IMR-90 (cell line): ENCODE measurements around the gene PYGB. TPM values are rescaled to one million over a fixed set of nuclear protein-coding genes. Genes with fewer than 3 reads are reported as not detected.

Experiments used
- ATAC-seq: fragments of 200-7000 bp; cut with Tn5 transposase; 2 replicates; pipeline ENCODE4 v1.9.1; 2020; ENCODE audit warnings: low read depth, mild to moderate bottlenecking, moderate library complexity
- BruUV-seq: library from RNA; stranded (reverse); fragments of 400-500 nt; replicated peaks from 2 replicates; lab custom pipeline; 2021; lab: Mats Ljungman, UMichigan
- CTCF ChIA-PET: fragments of 300-600 bp; formaldehyde crosslinking; extraction: SDS; loops from one replicate; lab custom pipeline; 2021; ENCODE audit warnings: antibody characterized with exemption; lab: Yijun Ruan, JAX
- POLR2A ChIA-PET: fragments of 300-600 bp; sonication (Branson Sonifier 250); formaldehyde crosslinking; loops from one replicate; lab custom pipeline; 2022; ENCODE audit warnings: antibody characterized with exemption; ENCODE audit not compliant: unreplicated experiment; lab: Charles Lee
- DNase-seq: peaks from one replicate; pipeline ENCODE4 v3.0.0; 2013
- H2AFZ ChIP-seq: replicated peaks from 2 replicates; pipeline ENCODE3; 2013; ENCODE audit warnings: low read length, mild to moderate bottlenecking; ENCODE audit not compliant: poor library complexity
- H2AK5ac ChIP-seq: 2 replicates; pipeline ENCODE4 v1.6.1; 2013; ENCODE audit warnings: low read depth, low read length, inconsistent platforms
- H2AK9ac ChIP-seq: replicated peaks from 2 replicates; pipeline ENCODE3; 2013; ENCODE audit warnings: mild to moderate bottlenecking, low read depth, low read length, moderate library complexity; ENCODE audit not compliant: poor library complexity
- H2BK120ac ChIP-seq: 2 replicates; pipeline ENCODE4 v1.6.1; 2013; ENCODE audit warnings: low read depth, low read length, inconsistent platforms
- H2BK15ac ChIP-seq: 3 replicates; pipeline ENCODE4 v1.6.1; 2013; ENCODE audit warnings: low read depth, low read length, inconsistent platforms
- H2BK20ac ChIP-seq: 2 replicates; pipeline ENCODE4 v1.6.1; 2013; ENCODE audit warnings: low read depth, mild to moderate bottlenecking, inconsistent platforms, low read length, moderate library complexity
- H2BK5ac ChIP-seq: 2 replicates; pipeline ENCODE4 v1.6.1; 2013; ENCODE audit warnings: mild to moderate bottlenecking, low read depth, low read length, inconsistent platforms; ENCODE audit not compliant: poor library complexity, severe bottlenecking
- H3K14ac ChIP-seq: replicated peaks from 2 replicates; pipeline ENCODE4 v1.6.1; 2013; ENCODE audit warnings: low read depth, low read length, inconsistent platforms
- H3K18ac ChIP-seq: 2 replicates; pipeline ENCODE4 v1.6.1; 2013; ENCODE audit warnings: low read depth, low read length, control low read depth
- H3K23ac ChIP-seq: 2 replicates; pipeline ENCODE4 v1.6.1; 2013; ENCODE audit warnings: low read depth, low read length, inconsistent platforms
- H3K27ac ChIP-seq: 2 replicates; pipeline ENCODE4 v1.5.1; 2013; ENCODE audit warnings: mild to moderate bottlenecking, control low read depth, low read length; ENCODE audit not compliant: insufficient read depth
- H3K27me3 ChIP-seq: 2 replicates; pipeline ENCODE4 v1.6.1; 2013; ENCODE audit warnings: low read length; ENCODE audit not compliant: control insufficient read depth, insufficient read depth
- H3K36me3 ChIP-seq: 2 replicates; pipeline ENCODE4 v1.6.1; 2013; ENCODE audit warnings: low read length, mixed read lengths; ENCODE audit not compliant: control insufficient read depth, insufficient read depth
- H3K4ac ChIP-seq: 2 replicates; pipeline ENCODE4 v1.6.1; 2013; ENCODE audit warnings: low read depth, low read length, inconsistent platforms
- H3K4me1 ChIP-seq: 2 replicates; pipeline ENCODE4 v1.6.1; 2013; ENCODE audit warnings: low read length, mixed read lengths; ENCODE audit not compliant: control insufficient read depth, insufficient read depth
- H3K4me2 ChIP-seq: 2 replicates; pipeline ENCODE4 v1.6.1; 2013; ENCODE audit warnings: low read depth, mild to moderate bottlenecking, control low read depth, low read length, moderate library complexity
- H3K4me3 ChIP-seq: 2 replicates; pipeline ENCODE4 v1.5.1; 2013; ENCODE audit warnings: low read depth, mild to moderate bottlenecking, control low read depth, low read length, moderate library complexity; ENCODE audit not compliant: insufficient read depth
- H3K56ac ChIP-seq: 2 replicates; pipeline ENCODE4 v1.6.1; 2013; ENCODE audit warnings: low read length, inconsistent platforms; ENCODE audit not compliant: insufficient read depth; ENCODE audit errors: extremely low read depth
- H3K79me1 ChIP-seq, 2 experiments: 2 replicates each; pipeline ENCODE4 v1.6.1; 2013; ENCODE audit warnings: low read length in 2 of 2, inconsistent platforms in 1 of 2, low read depth in 1 of 2
- H3K9ac ChIP-seq: 2 replicates; pipeline ENCODE4 v1.6.1; 2013; ENCODE audit warnings: low read depth, low read length, control low read depth
- H3K9me1 ChIP-seq: 2 replicates; pipeline ENCODE4 v1.6.1; 2013; ENCODE audit warnings: low read length, inconsistent platforms; ENCODE audit not compliant: insufficient read depth
- H3K9me3 ChIP-seq: 2 replicates; pipeline ENCODE4 v1.6.1; 2013; ENCODE audit warnings: low read length; ENCODE audit not compliant: control insufficient read depth, insufficient read depth
- H4K20me1 ChIP-seq: 2 replicates; pipeline ENCODE4 v1.6.1; 2013; ENCODE audit warnings: low read length, inconsistent platforms; ENCODE audit not compliant: insufficient read depth
- H4K5ac ChIP-seq: 2 replicates; pipeline ENCODE4 v1.6.1; 2013; ENCODE audit warnings: mild to moderate bottlenecking, low read depth, low read length, control low read depth
- H4K8ac ChIP-seq, 2 experiments: 2 replicates each; pipeline ENCODE4 v1.6.1; 2013; ENCODE audit warnings: low read depth in 2 of 2, low read length in 2 of 2, control low read depth in 1 of 2, inconsistent platforms in 1 of 2
- H4K91ac ChIP-seq: 2 replicates; pipeline ENCODE4 v1.6.1; 2013; ENCODE audit warnings: low read depth, low read length, inconsistent platforms; ENCODE audit not compliant: insufficient read depth
- CHD1 ChIP-seq: IDR thresholded peaks from 2 replicates; pipeline ENCODE4 v1.6.1; 2012; ENCODE audit warnings: low read depth, low read length, improper control_type of control experiment
- FOS ChIP-seq: fragments of 150-350 bp; IDR thresholded peaks from 2 replicates; pipeline ENCODE4 v1.6.1; 2016; ENCODE audit warnings: low read depth, low read length
- RFX5 ChIP-seq: IDR thresholded peaks from 2 replicates; pipeline ENCODE4 v1.8.0; 2012; ENCODE audit warnings: low read depth, mild to moderate bottlenecking, low read length, moderate library complexity
- SMC3 ChIP-seq: fragments of 150-350 bp; IDR thresholded peaks from 2 replicates; pipeline ENCODE4 v1.6.1; 2016; ENCODE audit warnings: low read depth, mild to moderate bottlenecking, antibody characterized with exemption, low read length, moderate library complexity
- WGBS, 2 experiments: methylation state at CpG; one replicate each; pipeline versions ENCODE4 v1.1.5 to v1.1.7; 2013; ENCODE audit warnings: missing lambda C conversion rate in 2 of 2; ENCODE audit not compliant: insufficient read length in 1 of 2; ENCODE audit errors: extremely low coverage in 2 of 2; 5-methylcytosine and 5-hydroxymethylcytosine counted together
- dilution Hi-C: fragments of 300-500 bp; cut with HindIII; formaldehyde crosslinking; loops from one replicate; pipeline ENCODE4 v1.14.3; 2018; ENCODE audit warnings: low sequenced_read_pairs; ENCODE audit not compliant: unreplicated experiment
- in situ Hi-C: fragments of 300-500 bp; cut with MboI; formaldehyde crosslinking; loops from 3 replicates; pipeline ENCODE4 v1.14.3; 2019; ENCODE audit warnings: low sequenced_read_pairs, inconsistent platforms, mixed read lengths
- intact Hi-C: fragments of 100-400 bp; cut with micrococcal nuclease; formaldehyde crosslinking; loops from 2 replicates; pipeline ENCODE4 v1.10.0; 2022
- polyA plus RNA-seq, 3 experiments: library from polyadenylated mRNA; depleted of rRNA; stranded (reverse); fragments of >200 nt; gene quantifications; 2 replicates each; pipeline ENCODE4 v1.2.3, GENCODE V29; 2012; ENCODE audit warnings: low replicate concordance in 1 of 3
- total RNA-seq: library from RNA; depleted of rRNA; stranded (reverse); fragments of >200 nt; gene quantifications from 2 replicates; pipeline ENCODE4 v1.2.3, GENCODE V29; 2012

PYGB gene
- total and polyA plus RNA-seq, 2 of the 4 experiments (the other 2 are of a cell fraction), result 72.4 to 83.1 TPM

DNA sequence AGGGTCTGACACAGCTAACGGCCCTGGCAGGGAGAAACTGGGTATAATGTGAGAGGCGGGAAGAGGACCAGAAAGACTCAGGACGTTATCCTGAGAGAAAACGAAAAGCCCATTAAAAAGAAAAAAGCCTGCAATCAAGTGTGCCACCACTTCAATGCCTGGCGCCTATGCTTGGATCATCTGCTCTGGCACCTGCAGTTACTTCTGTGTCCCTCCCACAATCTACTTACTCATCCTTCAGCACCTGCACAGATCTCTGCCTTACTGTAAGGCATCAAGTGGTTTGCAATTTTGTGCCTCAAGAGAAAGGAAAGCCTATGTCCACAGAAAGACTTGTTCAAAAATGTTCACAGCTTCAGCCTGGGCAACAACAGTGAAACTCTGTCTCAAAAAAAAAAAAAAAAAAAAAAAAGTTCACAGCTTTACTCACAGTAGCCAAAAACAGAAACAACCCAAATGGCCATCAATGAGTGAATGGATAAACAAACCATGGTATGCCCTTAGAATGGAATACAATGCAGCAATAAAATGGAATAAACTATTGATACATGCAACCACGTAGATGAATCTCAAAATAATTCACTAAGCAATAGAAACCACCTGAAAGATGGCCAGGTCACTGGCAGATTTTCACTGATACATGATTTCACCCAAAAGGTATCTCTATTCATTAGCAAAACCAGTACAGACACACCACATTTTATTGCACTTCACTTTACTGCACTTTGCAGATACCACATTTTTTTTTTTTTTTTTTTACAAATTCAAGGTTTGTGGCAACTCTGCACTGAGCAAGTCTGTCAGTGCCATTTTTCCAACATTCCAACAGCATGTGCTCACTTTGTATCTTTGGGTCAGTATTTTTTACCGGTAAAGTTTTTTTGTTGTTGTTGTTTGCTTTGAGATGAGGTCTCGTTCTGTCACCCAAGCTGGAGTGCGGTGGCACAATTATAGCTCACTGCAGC is 94.1 kb downstream of the PYGB start:
- POLR2A ChIA-PET, result no interaction called here
- Histone ChIP-seq H4K8ac (no peak overlapping the region), H3K14ac (no peak overlapping the region), H3K79me1 (peaks cover 56 to 77% of the 10 kb centered on the region in 2 experiments), H2BK20ac (no peak overlapping the region), H3K9ac (no peak overlapping the region), H3K9me1 (peaks cover 15% of the 10 kb centered on the region), H3K27ac (no peak overlapping the region), H2BK15ac (no peak overlapping the region), H2AK5ac (no peak overlapping the region), H3K27me3 (no peaks in the 10 kb centered on the region), H3K56ac (no peak overlapping the region), H3K36me3 (peaks cover 5% of the 10 kb centered on the region), H3K4ac (no peak overlapping the region), H4K91ac (no peak overlapping the region), H2AK9ac (no peak overlapping the region), H4K20me1 (peaks cover 39% of the 10 kb centered on the region), H2BK120ac (no peak overlapping the region), H4K5ac (no peak overlapping the region), H3K4me1 (peaks cover 8% of the 10 kb centered on the region), H3K18ac (no peak overlapping the region), H2BK5ac (no peak overlapping the region), H3K4me2 (no peak overlapping the region), H3K4me3 (no peak overlapping the region), H3K23ac (no peak overlapping the region; the same call in 1 of the 2 replicates), H3K9me3 (no peaks in the 10 kb centered on the region), H2AFZ (no peak overlapping the region)
- DNase-seq (peak; percentile 21), ATAC-seq (0 out of 2 replicates have a peak, but pooled peaks have one; percentile 24)
- in situ Hi-C loops, result no loop called here
- CTCF ChIA-PET, result no interaction called here
- TF ChIP-seq CHD1 (no peak), RFX5 (no peak), SMC3 (no peak), FOS (no peak)
- BruUV-seq, result no TSS peak
- 100% methylated on average over 3 of the region's 9 CpGs; no CpG with 5 or more reads in 1 of the 2 experiments for WGBS, 2 experiments
- dilution Hi-C loops, result no loop called here
- intact Hi-C loops, result no loop called here
